Measurements from ENCODE around the gene APOBEC3B. TPM values are rescaled to one million over a fixed set of nuclear protein-coding genes. Genes with fewer than 3 reads are reported as not detected.
A peak's percentile ranks its signal among the peaks of the same experiment; 100 is the strongest.
"Not testable (repeated sequence)": the region's sequence is repeated elsewhere in the genome, so short reads cannot be mapped to it uniquely, and the experiment has no call there.

APOBEC3B gene
- total RNA-seq, 4 donors from 2014 or later: 1.1 to 2.7 (median 1.9) TPM; not detected in 1

GRCh38 chr22:38955926-38956325 lies 26.2 kb upstream of the APOBEC3B start:
- no peak overlapping the region for H3K27ac ChIP-seq
- H3K4me3 ChIP-seq: no peak overlapping the region
- DNase-seq: no peak
- TF ChIP-seq POLR2A (IDR thresholded peaks at IDR 0.05) (no peak), CTCF (IDR thresholded peaks at IDR 0.05) (no peak)
- no peaks in the 10 kb centered on the region for H3K27me3 ChIP-seq
- H3K4me1 ChIP-seq: peaks cover 0 to 7% (median 2%) of the 10 kb centered on the region in 4 donors
- H3K36me3 ChIP-seq: no peaks in the 10 kb centered on the region
- H3K9me3 ChIP-seq: no peaks in the 10 kb centered on the region

GRCh38 chr22:38956551-38956950 lies 25.6 kb upstream of the APOBEC3B start:
- H3K4me3 ChIP-seq: no peak overlapping the region

GRCh38 chr22:38957046-38957770 lies 24.9 kb upstream of the APOBEC3B start, which contains the start of gene APOBEC3A:
TSS of gene APOBEC3A (plus strand) at chr22:38957609. CDS start at chr22:38957692, 83 bp downstream.
- Histone ChIP-seq H3K27me3 (no peaks in the 10 kb centered on the region), H3K4me3 (no peak within 1 kb of the TSS), H3K36me3 (no peaks in the 10 kb centered on the region), H3K9me3 (no peaks in the 10 kb centered on the region), H3K27ac (no peak within 1 kb of the TSS), H3K4me1 (peaks cover 0 to 7% (median 2%) of the 10 kb centered on the region in 4 donors)
- peak in 2 of 3 donors; percentile 77 to 82 for DNase-seq
- TF ChIP-seq POLR2A (IDR thresholded peaks at IDR 0.05) (no peak), CTCF (IDR thresholded peaks at IDR 0.05) (no peak)

More at GRCh38 chr22:38956551-38956950, 25.6 kb upstream of the APOBEC3B start:
- Histone ChIP-seq H3K4me1 (peaks cover 0 to 7% (median 2%) of the 10 kb centered on the region in 4 donors), H3K27ac (no peak overlapping the region), H3K9me3 (no peaks in the 10 kb centered on the region), H3K36me3 (no peaks in the 10 kb centered on the region), H3K27me3 (no peaks in the 10 kb centered on the region)
- DNase-seq: peak in 1 of 3 donors; percentile 29
- no peak for TF ChIP-seq POLR2A (IDR thresholded peaks at IDR 0.05)
- TF ChIP-seq CTCF (IDR thresholded peaks at IDR 0.05): no peak

GRCh38 chr22:38957808-38958650 lies 24.1 kb upstream of the APOBEC3B start:
- TF ChIP-seq POLR2A (IDR thresholded peaks at IDR 0.05): no peak
- TF ChIP-seq CTCF (IDR thresholded peaks at IDR 0.05): no peak
- Histone ChIP-seq H3K4me3 (no peak overlapping the region), H3K27me3 (no peaks in the 10 kb centered on the region), H3K4me1 (peaks cover 0 to 7% (median 2%) of the 10 kb centered on the region in 4 donors), H3K27ac (no peak overlapping the region), H3K9me3 (no peaks in the 10 kb centered on the region), H3K36me3 (no peaks in the 10 kb centered on the region)
- no peak for DNase-seq

- not testable (repeated sequence) for H3K27ac ChIP-seq, H3K4me1 ChIP-seq, H3K36me3 ChIP-seq, H3K27me3 ChIP-seq, H3K9me3 ChIP-seq, H3K4me3 ChIP-seq, DNase-seq
Measured at GRCh38 chr22:38958651-38958943, 23.6 kb upstream of the APOBEC3B start.

GRCh38 chr22:38959590-38959989 lies 22.6 kb upstream of the APOBEC3B start:
- Histone ChIP-seq H3K9me3 (no peaks in the 10 kb centered on the region), H3K27me3 (no peaks in the 10 kb centered on the region), H3K4me1 (peaks cover 0 to 13% (median 0%) of the 10 kb centered on the region in 4 donors), H3K36me3 (no peaks in the 10 kb centered on the region), H3K4me3 (no peak overlapping the region), H3K27ac (no peak overlapping the region)
- TF ChIP-seq CTCF (IDR thresholded peaks at IDR 0.05): no peak
- TF ChIP-seq POLR2A (IDR thresholded peaks at IDR 0.05): no peak
- DNase-seq: no peak

GRCh38 chr22:38960673-38961072 lies 21.5 kb upstream of the APOBEC3B start:
- not testable (repeated sequence) for H3K27ac ChIP-seq, H3K4me3 ChIP-seq, H3K36me3 ChIP-seq, DNase-seq, H3K9me3 ChIP-seq, H3K27me3 ChIP-seq
- peaks cover 0 to 19% (median 0%) of the 10 kb centered on the region in 4 donors for H3K4me1 ChIP-seq

- H3K4me3 ChIP-seq, H3K27me3 ChIP-seq, H3K9me3 ChIP-seq, H3K36me3 ChIP-seq: not testable (repeated sequence)
- peaks cover 0 to 19% (median 0%) of the 10 kb centered on the region in 4 donors for H3K4me1 ChIP-seq
- peak in 1 of 3 donors; percentile 54 for DNase-seq
- peak overlapping the region in 3 of 4 donors; percentile 27 to 68 (median 61) for H3K27ac ChIP-seq
Measured at GRCh38 chr22:38963291-38963738, 18.8 kb upstream of the APOBEC3B start.

All from Peyer's patch (tissue), 4 donors.